ENCODE results near the gene SCARF2. TPM values are rescaled to one million over a fixed set of nuclear protein-coding genes. Genes with fewer than 3 reads are reported as not detected.
A peak's percentile ranks its signal among the peaks of the same experiment; 100 is the strongest.

SCARF2 gene
- total RNA-seq, 2 experiments from 2014 or later = 2.5 to 3.1 TPM

GRCh38 chr22:20395907-20396287 lies 41.7 kb downstream of the SCARF2 start:
- Mint-ChIP-seq H3K9me3 (no peaks in the 10 kb centered on the region), H3K27me3 (no peaks in the 10 kb centered on the region), H3K36me3 (ENCODE audit: low read depth) (peaks cover 5% of the 10 kb centered on the region), H3K4me3 (peak overlapping the region; percentile 86), H3K27ac (no peak overlapping the region), H3K4me1 (ENCODE audit: low read depth) (peaks cover 35% of the 10 kb centered on the region)
- Histone ChIP-seq H3K4me1 (ENCODE audit: insufficient read depth, low read length) (peaks cover 28% of the 10 kb centered on the region), H3K9me3 (ENCODE audit: control insufficient read depth in 1 of 2, insufficient read depth in 1 of 2, low read length in 2 of 2) (no peaks in the 10 kb centered on the region), H3K36me3 (ENCODE audit: insufficient read depth, low read length) (peaks cover 4% of the 10 kb centered on the region), H3K4me3 (ENCODE audit: low read length) (no peak overlapping the region), H3K27ac (ENCODE audit: low read depth in 1 of 2, low read length in 2 of 2) (no peak overlapping the region), H3K27me3 (ENCODE audit: control insufficient read depth in 1 of 2, insufficient read depth in 2 of 2, low read length in 2 of 2) (no peaks in the 10 kb centered on the region)
- no peak for TF ChIP-seq CTCF (IDR thresholded peaks at IDR 0.05)
- CTCF ChIA-PET = no interaction called here
- ATAC-seq (ENCODE audit: poor library complexity) (no peak), DNase-seq (no peak)
- intact Hi-C loops (cut with DNase I, micrococcal nuclease) = loop anchor here in 1 of 2 experiments (2.0 to 10.0 kb wide), 3 partner anchors 75 to 381 kb away; partner anchors contain the start of genes ARVCF, DGCR6L, RANBP1 and TRMT2A
- POLR2A ChIA-PET = no interaction called here

DNA sequence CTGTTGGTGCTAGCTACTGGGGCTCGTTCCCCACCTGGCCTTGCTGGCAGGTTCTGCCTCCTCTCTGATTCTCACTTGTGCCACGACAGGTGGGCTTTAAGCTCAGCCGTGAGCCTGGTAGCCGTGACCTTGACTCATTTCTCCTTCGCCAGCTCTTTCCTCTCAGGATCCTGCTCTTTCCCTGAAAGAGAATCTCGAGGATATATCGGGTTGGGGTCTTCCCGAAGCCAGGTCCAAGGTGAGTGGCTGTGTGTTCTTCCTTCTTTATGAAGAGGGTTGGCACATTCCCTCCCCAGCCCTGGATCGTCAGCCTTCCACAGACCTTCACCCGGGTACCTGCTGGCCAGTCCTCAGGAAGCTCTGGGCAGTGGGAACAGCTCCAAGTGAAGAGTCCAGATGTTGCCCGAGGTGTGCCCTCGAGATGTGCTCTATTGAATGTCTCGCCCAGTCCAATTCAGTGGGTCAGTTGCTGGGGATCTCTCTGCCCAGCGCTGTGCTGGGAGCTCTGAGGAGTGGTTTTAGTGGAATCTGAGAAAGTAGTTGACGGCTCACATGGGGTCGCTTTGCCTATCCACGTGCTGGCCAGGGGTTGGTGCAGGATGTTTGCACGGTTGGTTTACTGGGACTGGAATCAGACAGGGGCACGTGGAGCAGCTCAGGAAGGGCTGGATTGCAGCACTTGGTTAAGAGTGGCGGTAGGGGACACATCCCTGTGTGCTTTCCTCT lies 42.3 kb downstream of the SCARF2 start:
- CTCF ChIA-PET = interaction anchor here (1.5 kb wide), 1 partner anchor 75 kb away, joined by 3 read pairs; the partner anchor contains the start of gene DGCR6L
- no peak for TF ChIP-seq CTCF (IDR thresholded peaks at IDR 0.05)
- Histone ChIP-seq H3K4me1 (ENCODE audit: insufficient read depth, low read length) (peaks cover 28% of the 10 kb centered on the region), H3K27me3 (ENCODE audit: control insufficient read depth in 1 of 2, insufficient read depth in 2 of 2, low read length in 2 of 2) (no peaks in the 10 kb centered on the region), H3K4me3 (ENCODE audit: low read length) (no peak overlapping the region), H3K36me3 (ENCODE audit: insufficient read depth, low read length) (no peaks in the 10 kb centered on the region), H3K9me3 (ENCODE audit: control insufficient read depth in 1 of 2, insufficient read depth in 1 of 2, low read length in 2 of 2) (no peaks in the 10 kb centered on the region), H3K27ac (ENCODE audit: low read depth in 1 of 2, low read length in 2 of 2) (no peak overlapping the region)
- DNase-seq (no peak), ATAC-seq (ENCODE audit: poor library complexity) (no peak)
- Mint-ChIP-seq H3K9me3 (no peaks in the 10 kb centered on the region), H3K36me3 (ENCODE audit: low read depth) (peaks cover 5% of the 10 kb centered on the region), H3K27ac (no peak overlapping the region), H3K27me3 (no peaks in the 10 kb centered on the region), H3K4me1 (ENCODE audit: low read depth) (peaks cover 35% of the 10 kb centered on the region), H3K4me3 (peak overlapping the region; percentile 86)
- intact Hi-C loops (cut with DNase I, micrococcal nuclease) = loop anchor here in 1 of 2 experiments (2.0 to 10.0 kb wide), 3 partner anchors 75 to 381 kb away; partner anchors contain the start of genes ARVCF, DGCR6L, RANBP1 and TRMT2A
- POLR2A ChIA-PET = no interaction called here

GRCh38 chr22:20393705-20394476 lies 43.7 kb downstream of the SCARF2 start, which contains the start of gene ZNF74:
Gene ZNF74, plus strand, starts transcription at chr22:20394151. Its CDS starts 478 bp downstream, at chr22:20394629.
- ATAC-seq (ENCODE audit: poor library complexity) (peak; percentile 97), DNase-seq (peak; percentile 70 to 96 (median 83))
- H3K27ac Mint-ChIP-seq = peak within 1 kb of the TSS; percentile 86
- CTCF ChIA-PET = interaction anchor here (1.5 kb wide), 1 partner anchor 74 kb away, joined by 3 read pairs; the partner anchor contains the start of gene DGCR6L
- H3K36me3 Mint-ChIP-seq (ENCODE audit: low read depth) = no peaks in the 10 kb centered on the region
- H3K27me3 Mint-ChIP-seq = no peaks in the 10 kb centered on the region
- POLR2A ChIA-PET = interaction anchor here (0.6 to 2.5 kb wide), 8 partner anchors 8 to 962 kb away, joined by 3 to 17 read pairs (median 4); partner anchors contain the start of genes DGCR6L, HIRA and TRMT2A
- peak within 1 kb of the TSS; percentile 86 for H3K4me3 Mint-ChIP-seq
- H3K27ac ChIP-seq (ENCODE audit: low read depth in 1 of 2, low read length in 2 of 2) = peak within 1 kb of the TSS; percentile 26 to 64
- H3K9me3 ChIP-seq (ENCODE audit: control insufficient read depth in 1 of 2, insufficient read depth in 1 of 2, low read length in 2 of 2) = peaks cover 0 to 4% of the 10 kb centered on the region in 2 experiments
- H3K4me1 ChIP-seq (ENCODE audit: insufficient read depth, low read length) = peaks cover 28% of the 10 kb centered on the region
- intact Hi-C loops (cut with DNase I, micrococcal nuclease) = loop anchor here (2.0 to 10.0 kb wide), 6 partner anchors 72 to 463 kb away; partner anchors contain the start of genes DGCR6L (in 2 of the 2), ARVCF (in 1 of the 2), PI4KA (in 1 of the 2) and RANBP1 (in 1 of the 2)
- H3K4me1 Mint-ChIP-seq (ENCODE audit: low read depth) = peaks cover 30% of the 10 kb centered on the region
- H3K4me3 ChIP-seq (ENCODE audit: low read length) = peak within 1 kb of the TSS; percentile 75
- no peaks in the 10 kb centered on the region for H3K9me3 Mint-ChIP-seq
- H3K27me3 ChIP-seq (ENCODE audit: control insufficient read depth in 1 of 2, insufficient read depth in 2 of 2, low read length in 2 of 2) = no peaks in the 10 kb centered on the region
- H3K36me3 ChIP-seq (ENCODE audit: insufficient read depth, low read length) = no peaks in the 10 kb centered on the region
- TF ChIP-seq CTCF (IDR thresholded peaks at IDR 0.05) = no peak
